Keratinocyte (primary cell): ENCODE results near the gene MYOD1.

Experiments used
- CTCF ChIP-seq, 3 experiments: IDR thresholded peaks in 1 of 3; conservative IDR thresholded peaks in 1 of 3; optimal IDR thresholded peaks in 1 of 3; 2 replicates in 2 of 3; 3 replicates in 1 of 3; pipeline versions ENCODE3 to v1.5.1; 2011; ENCODE audit warnings: low read length in 3 of 3, mild to moderate bottlenecking in 3 of 3, moderate library complexity in 2 of 3, control low read depth in 1 of 3, inconsistent platforms in 1 of 3; ENCODE audit not compliant: insufficient read depth in 2 of 3; ENCODE audit errors: extremely low read depth in 1 of 3
- EZH2 ChIP-seq: IDR thresholded peaks from one replicate; pipeline ENCODE4 v1.6.1; 2012; ENCODE audit warnings: inconsistent platforms, mild to moderate bottlenecking, low read length, moderate library complexity

GRCh38 chr11:17770917-17771316 lies 51.5 kb downstream of the MYOD1 start:
- TF ChIP-seq EZH2 (no peak), CTCF (optimal IDR thresholded peaks at IDR 0.05 in 1 of 3, IDR thresholded peaks at IDR 0.05 in 1 of 3, conservative IDR thresholded peaks at IDR 0.05 in 1 of 3; ENCODE audit: extremely low read depth in 1 of 3, insufficient read depth in 2 of 3, low read length in 3 of 3) (peak; percentile 22 to 27 (median 24))
